ENCODE measurements around the gene ZNF84.

ZNF84 gene

DNA sequence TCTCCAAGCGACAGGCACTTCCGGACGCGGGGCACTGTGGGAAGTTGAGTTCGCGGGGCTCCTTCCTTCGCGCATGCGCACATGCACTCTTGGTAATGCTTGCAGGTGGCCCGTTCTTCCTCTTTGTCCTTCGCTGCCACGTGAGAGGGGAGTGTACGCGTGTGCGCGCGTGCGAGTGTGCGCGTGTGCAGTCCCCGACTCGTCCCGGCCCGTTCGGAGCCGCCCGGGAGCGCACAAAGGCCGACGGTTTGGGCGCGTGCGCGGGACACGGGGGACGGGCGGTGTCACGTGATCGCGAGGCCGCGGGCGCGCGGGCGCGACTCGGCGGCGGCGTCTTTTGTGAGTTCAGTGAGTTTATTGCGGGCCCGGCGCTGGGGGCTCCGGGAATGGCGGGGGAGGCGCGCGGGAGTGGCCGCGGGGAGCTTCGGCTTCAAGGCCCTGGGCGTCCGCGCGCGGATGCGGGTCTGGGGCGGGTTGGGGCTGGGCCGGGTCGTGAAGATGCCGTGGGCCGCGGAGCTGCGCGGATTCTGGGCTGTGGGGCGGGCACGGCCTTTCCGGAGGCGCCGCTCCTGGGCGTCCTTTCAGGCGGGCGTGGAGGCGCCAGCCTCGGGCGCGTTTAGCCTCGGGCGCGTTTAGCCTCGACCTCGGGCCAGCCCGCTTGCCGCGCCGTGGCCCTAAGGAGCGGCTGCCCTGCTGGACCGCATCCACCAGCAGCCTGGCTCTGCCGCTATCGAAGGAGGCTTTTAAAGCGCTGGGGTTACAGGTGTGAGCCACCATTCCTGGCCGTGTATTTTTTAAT, at the start of gene ZNF84:
ZNF84 (plus strand) TSS at position 303 of the 799 bp plus-strand sequence. CDS start 3,959 bp downstream, outside the sequence.
- peak; percentile 99 for DNase-seq

GRCh38 chr12:132998741-132999140, 38.6 kb upstream of the ZNF84 start:
- DNase-seq = no peak

DNA sequence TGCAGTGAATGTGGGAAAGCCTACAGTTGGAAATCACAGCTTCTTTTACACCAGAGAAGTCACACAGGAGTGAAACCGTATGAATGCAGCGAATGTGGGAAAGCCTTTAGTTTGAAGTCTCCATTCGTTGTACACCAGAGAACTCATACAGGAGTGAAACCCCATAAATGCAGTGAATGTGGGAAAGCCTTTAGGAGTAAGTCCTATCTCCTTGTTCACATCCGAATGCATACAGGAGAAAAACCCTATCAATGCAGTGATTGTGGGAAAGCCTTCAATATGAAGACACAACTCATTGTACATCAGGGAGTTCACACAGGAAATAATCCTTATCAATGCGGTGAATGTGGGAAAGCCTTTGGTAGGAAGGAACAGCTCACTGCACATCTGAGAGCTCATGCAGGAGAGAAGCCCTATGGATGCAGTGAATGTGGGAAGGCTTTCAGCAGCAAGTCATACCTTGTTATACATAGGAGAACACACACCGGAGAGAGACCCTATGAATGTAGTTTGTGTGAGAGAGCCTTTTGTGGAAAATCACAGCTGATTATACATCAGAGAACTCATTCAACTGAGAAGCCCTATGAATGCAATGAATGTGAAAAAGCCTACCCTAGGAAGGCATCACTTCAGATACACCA, 26.5 kb upstream of the ZNF84 start:
- no peak for DNase-seq

DNA sequence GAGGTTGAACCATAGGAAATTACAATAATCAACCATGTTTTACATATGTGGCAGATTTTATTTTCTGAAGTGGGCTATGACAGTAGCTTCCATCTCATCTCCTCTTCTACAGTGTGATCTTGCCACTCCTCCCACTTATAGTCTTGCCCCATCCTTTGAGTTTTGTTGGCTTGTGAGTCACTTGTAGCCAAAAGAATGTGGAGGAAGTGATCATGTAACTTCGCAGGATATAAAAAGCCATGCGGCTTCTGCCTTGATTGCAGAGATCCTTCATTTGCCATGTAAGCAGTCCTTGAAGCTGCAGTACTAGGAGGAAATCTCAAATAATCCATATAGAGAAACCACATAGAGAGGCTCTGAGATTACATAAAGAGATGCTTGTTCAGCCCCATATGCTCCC, 13.7 kb upstream of the ZNF84 start:
- no peak for DNase-seq

DNA sequence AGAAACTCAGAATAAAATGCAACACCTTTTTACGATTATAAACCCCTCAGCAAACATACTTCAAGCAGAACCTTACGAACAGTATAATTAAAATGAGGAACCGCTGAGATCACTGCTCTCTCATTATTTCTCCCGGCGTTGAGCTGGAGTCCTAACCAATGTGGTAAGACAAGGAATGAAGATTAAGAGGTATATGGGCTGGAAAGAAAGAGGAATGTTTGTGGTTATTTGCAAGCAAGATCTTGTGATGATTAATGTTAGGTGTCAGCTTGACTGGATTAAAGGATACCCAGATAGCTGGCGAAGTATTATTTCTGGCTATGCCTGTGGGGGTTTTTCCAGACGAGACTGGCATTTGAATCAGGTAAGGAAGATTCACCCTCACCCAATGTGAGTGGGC, 10.3 kb upstream of the ZNF84 start:
- DNase-seq = no peak

DNA sequence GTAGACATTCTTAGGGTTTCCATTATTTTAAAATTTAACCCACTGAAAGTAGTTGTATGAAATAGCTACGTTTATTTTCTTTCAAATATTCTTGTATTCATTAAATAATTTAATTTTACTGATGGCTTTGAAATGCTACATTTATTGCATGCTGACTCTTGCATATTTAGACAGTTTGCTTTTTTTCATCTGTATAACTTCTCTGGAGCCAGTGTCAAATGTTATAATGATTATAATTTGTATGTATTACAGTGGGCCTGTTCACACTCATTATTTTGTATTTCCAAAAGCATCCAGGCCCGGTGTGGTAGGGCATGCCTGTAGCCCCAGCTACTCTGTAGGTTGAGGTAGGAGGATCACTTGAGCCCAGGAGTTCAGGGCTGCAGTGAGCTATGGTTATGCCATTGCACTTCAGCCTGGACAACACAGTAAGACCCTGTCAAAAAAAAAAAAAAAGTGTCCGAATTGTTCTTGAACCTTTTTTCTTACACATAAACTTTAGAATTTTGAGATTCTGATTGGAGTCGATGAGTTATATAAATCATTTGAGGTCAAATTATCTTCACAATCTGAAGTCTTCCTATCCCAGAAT, 905 bp downstream of the ZNF84 start:
- DNase-seq = peak; percentile 46

DNA sequence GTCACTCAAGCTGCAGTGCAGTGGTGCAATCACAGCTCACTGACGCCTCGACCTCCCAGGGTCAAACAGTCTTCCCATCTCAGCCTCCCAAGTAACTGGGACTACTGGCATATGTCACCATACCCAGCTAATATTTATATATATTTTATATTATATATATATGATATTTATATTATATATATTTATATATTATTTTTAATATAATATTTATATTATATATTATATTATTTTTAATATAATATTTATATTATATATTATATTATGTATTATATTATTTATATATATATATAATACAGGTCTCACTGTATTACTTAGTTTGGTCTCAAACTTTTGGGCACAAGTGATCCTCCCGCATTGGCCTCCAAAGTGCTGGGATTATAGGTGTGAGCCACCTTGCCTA, 9.4 kb downstream of the ZNF84 start:
- no peak for DNase-seq

- DNase-seq = no peak
Observed at GRCh38 chr12:133057446-133057845, 20.1 kb downstream of the ZNF84 start.

DNA sequence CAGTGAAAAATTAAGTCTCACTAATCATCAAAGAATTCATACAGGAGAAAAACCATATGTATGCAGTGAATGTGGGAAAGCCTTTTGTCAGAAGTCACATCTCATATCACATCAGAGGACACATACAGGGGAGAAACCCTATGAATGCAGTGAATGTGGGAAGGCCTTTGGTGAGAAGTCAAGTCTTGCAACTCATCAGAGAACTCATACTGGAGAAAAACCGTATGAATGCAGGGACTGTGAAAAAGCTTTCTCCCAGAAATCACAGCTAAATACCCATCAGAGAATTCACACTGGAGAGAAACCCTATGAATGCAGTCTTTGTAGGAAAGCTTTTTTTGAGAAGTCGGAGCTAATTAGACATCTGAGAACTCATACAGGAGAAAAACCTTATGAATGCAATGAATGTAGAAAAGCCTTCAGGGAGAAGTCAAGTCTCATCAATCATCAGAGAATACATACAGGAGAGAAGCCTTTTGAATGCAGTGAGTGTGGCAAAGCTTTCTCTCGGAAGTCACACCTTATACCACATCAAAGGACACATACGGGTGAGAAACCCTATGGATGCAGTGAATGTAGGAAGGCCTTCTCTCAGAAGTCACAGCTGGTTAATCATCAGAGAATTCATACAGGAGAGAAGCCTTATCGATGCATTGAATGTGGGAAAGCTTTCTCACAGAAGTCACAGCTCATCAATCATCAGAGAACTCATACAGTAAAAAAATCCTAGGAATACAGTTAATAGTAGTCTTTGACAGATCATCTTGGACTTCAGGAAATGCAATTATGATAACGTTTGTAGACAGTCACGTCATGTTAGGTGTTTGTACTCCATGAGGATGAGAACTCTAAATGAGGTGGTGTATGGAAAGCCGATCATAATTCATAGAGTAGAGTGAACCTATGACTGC, 21.1 kb downstream of the ZNF84 start:
- peak; percentile 30 for DNase-seq

GRCh38 chr12:133061954-133062353, 24.6 kb downstream of the ZNF84 start:
- DNase-seq = no peak

GRCh38 chr12:133063556-133063955, 26.2 kb downstream of the ZNF84 start:
- no peak for DNase-seq

DNA sequence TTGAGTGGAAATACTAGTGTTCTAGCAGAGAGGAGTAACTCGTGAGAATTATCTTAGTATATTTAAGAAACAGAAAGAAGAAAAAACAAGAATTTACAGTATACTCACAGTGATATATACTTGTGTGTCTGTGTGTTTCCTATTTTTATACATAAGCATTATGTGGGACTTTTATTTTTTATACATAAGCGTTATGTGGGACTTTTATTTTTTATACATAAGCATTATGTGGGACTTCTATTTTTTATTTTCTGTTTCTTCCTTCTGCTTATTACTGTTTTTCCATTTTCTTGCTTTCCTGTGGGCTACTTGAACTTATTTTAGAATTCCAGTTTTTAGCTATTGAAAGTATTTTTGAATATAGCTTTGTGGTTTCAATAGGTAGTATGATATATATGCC, 36.5 kb downstream of the ZNF84 start:
- no peak for DNase-seq

- DNase-seq = peak; percentile 99
Observed at GRCh38 chr12:133080026-133080367, 42.7 kb downstream of the ZNF84 start.

- peak; percentile 97 for DNase-seq
Observed at GRCh38 chr12:133080368-133081158, 43.3 kb downstream of the ZNF84 start, which contains the start of gene ZNF140. TSS of gene ZNF140 (plus strand) at chr12:133080923. CDS start at chr12:133081321, 398 bp downstream.

DNA sequence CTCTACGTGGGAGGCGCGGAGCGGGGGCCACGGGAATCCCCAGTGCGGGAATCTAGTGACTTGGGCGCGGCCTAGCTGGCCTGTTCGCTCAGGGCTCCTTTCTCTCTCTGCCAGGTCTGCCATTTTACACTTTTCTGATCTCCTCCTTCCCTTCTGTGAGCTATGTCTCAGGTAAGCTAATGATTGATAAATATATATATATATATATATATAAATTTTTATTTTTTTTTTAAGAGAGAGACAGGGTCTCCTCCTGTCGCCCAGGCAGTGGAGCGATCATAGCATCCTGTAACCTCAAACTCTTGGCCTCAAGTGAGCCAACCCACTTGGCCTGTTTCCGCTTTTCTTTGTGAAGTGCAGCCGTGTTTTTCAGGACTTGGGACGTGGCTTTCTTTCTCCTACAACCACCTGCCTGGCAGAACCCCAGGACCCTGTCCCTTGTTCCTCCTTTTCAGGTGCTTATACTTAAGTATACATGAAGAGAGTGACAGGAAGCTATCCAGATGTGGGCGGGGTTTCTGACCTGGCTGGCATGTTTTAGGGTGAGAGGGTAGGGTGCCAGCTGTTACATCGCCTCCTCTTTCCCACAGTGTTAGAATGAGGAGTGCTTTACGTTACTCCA, 44.0 kb downstream of the ZNF84 start:
- DNase-seq = peak; percentile 42

DNA sequence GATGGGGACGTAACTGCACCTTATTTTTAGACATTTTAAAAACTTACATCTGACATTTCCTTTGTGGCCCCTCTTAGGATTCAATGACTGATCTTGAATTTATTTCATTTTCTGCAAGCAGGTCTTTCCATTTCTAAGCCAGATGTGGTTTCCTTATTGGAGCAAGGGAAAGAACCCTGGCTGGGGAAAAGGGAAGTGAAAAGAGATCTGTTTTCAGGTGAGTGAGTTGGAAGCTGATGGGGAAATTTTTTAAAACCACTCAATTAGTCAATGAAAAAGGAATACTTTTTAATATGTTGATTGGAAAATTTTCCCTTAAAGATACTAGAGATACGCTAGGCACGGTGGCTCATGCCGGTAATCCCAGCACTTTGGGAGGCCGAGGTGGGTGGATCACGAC, 46.0 kb downstream of the ZNF84 start:
- no peak for DNase-seq

GRCh38 chr12:133105620-133106019, 68.3 kb downstream of the ZNF84 start:
- DNase-seq = no peak

- DNase-seq = peak; percentile 29
Observed at GRCh38 chr12:133106253-133106652, 68.9 kb downstream of the ZNF84 start.

GRCh38 chr12:133107121-133107520, 69.8 kb downstream of the ZNF84 start:
- DNase-seq = no peak

DNA sequence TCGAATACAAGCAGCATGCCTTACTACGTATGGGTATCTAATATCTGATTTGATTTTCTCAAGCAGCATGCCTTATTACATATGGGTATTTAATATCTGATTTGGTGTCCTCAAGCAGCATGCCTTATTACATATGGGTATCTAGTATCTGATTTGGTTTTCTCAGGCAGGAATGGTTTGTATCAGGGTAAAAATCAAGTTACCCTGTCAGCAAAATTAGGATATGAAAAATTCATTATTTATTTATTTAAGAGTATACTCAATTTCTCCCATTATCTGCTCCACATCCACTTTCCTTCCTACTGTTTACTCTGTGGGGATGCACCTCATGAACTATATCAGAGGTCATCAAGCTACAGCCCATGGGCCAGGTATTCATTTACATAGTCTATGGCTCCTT, 70.8 kb downstream of the ZNF84 start:
- DNase-seq = no peak
